Erythroblast (primary cell): ENCODE measurements around the gene SOCS6.
A peak's percentile ranks its signal among the peaks of the same experiment; 100 is the strongest.

ENCODE experiments used
- DNase-seq, 2 experiments: peaks; one replicate each; lab custom pipeline; 2025; lab: John Stamatoyannopoulos, UW
- GATA1 ChIP-seq: IDR thresholded peaks from 2 replicates; pipeline ENCODE4 v1.6.1; 2011; ENCODE audit warnings: low read depth, mild to moderate bottlenecking, control low read depth, low read length, moderate library complexity
- POLR2A ChIP-seq: IDR thresholded peaks from 2 replicates; pipeline ENCODE4 v1.6.1; 2011; ENCODE audit warnings: mild to moderate bottlenecking, low read length

Gene SOCS6

GRCh38 chr18:70322385-70322784 is 33.5 kb downstream of the SOCS6 start:
- TF ChIP-seq POLR2A (no peak), GATA1 (no peak)
- no peak for DNase-seq

DNA sequence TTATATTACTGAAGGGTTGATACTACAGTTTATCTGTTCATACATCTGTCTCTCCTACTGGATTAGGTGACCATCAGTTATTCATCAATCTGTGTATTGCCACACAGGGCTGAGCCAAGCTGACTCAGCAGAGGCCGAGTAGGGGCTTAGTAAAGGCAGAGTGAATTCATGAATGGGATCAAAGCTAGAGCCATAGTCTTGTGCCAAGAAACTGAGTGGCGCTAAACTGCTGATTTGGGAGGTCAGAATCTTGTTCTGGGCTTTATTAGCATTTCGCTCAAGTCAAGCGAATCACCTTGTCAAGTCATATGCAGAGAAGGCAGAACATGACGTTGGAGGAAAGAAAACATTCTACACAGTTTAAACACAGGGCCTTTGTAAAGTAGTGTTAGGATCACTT is 34.1 kb downstream of the SOCS6 start:
- peak; percentile 14 to 16 for DNase-seq
- no peak for TF ChIP-seq POLR2A

DNA sequence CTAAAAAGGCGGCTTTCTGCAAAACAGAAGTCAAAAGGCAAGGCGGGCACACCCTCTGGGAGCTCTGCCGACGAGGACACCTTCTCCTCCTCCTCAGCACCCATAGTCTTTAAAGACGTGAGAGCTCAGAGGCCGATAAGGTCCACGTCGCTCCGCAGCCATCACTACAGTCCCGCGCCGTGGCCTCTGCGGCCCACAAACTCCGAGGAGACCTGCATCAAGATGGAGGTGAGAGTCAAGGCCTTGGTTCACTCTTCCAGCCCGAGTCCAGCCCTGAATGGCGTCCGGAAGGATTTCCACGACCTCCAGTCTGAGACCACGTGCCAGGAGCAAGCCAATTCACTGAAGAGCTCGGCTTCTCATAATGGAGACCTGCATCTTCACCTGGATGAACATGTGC is 36.1 kb downstream of the SOCS6 start:
- TF ChIP-seq POLR2A (no peak), GATA1 (no peak)

DNA sequence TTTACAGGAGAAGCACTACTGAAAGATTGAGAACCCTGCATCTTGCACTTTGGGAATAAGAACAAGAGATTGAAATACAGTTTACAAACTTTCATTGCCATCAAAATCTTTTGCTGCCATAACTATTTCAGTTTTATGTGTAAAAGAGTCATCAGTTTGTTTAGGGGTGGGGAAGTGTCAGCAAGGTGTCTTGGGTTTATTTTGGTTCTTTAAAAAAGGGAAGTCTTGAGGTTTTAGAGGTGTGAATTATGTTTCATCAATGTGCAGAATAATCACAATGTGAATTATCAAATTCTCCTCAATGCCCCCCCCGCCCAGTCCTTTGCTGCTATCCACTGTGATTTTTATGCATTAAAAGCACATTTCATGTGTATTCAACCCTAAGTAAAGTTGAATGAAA is 37.4 kb downstream of the SOCS6 start:
- TF ChIP-seq GATA1 (no peak), POLR2A (no peak)

More for the DNA sequence above, 36.1 kb downstream of the SOCS6 start:
- no peak for DNase-seq

DNA sequence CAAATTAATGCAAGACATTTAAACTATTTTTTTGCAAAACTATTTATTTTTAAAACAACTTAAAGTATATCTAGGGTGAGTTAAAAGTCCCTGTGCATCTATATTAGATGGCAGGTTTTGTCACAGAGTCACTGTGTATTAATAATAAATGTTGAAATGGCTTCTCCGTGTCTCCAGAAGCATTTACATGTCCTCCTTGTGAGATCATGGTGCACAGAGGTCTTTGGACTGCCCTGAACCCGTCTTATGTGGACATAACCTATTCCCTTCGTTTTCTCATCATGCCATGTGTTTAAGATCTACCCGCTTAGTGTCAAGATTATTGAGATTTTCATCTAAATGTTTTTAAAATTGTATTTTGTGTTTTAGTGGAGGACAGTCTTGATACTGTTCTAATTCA is 39.3 kb downstream of the SOCS6 start:
- no peak for DNase-seq
- TF ChIP-seq POLR2A (no peak), GATA1 (no peak)

More for the DNA sequence above, 37.4 kb downstream of the SOCS6 start:
- DNase-seq = no peak

- no peak for TF ChIP-seq GATA1
- TF ChIP-seq POLR2A = no peak
- DNase-seq = no peak
Observed at GRCh38 chr18:70329071-70329470, 40.2 kb downstream of the SOCS6 start.

GRCh38 chr18:70330887-70331286 is 42.0 kb downstream of the SOCS6 start:
- TF ChIP-seq GATA1 (no peak), POLR2A (no peak)
- no peak for DNase-seq

DNA sequence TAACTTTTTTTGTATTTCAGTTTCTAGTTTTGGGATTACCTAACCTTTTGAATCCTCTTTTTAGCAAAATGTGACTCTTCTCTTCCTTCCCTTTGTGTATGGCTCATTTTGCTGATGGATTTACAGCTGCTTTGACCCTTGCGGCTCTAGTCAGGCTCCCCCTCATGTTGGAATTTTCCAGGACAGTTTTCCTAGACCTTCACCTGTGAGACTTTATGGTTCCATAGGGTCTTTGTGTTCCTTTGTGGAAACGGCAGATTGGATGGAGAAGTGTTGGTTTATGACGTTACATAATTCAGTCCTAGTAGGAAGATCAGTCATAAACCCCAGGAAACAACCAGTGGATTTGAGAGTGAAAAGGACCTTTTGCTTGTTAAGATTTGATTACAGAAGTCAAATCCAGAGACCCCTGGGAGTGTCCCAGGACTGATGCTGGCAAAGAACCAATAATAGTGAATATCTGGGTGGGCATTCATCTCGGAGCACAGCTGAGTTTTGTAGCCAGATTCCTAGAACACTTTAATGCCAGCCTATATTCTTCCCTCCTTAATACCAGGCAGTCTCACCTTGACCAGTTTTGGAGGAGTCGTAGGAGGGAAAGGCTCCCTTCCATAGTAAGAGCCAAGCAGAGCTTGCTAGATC is 42.7 kb downstream of the SOCS6 start:
- no peak for TF ChIP-seq POLR2A
- TF ChIP-seq GATA1 = no peak
- no peak for DNase-seq

- no peak for TF ChIP-seq GATA1
- TF ChIP-seq POLR2A = no peak
- no peak for DNase-seq
Observed at GRCh38 chr18:70332694-70333093, 43.8 kb downstream of the SOCS6 start.

DNA sequence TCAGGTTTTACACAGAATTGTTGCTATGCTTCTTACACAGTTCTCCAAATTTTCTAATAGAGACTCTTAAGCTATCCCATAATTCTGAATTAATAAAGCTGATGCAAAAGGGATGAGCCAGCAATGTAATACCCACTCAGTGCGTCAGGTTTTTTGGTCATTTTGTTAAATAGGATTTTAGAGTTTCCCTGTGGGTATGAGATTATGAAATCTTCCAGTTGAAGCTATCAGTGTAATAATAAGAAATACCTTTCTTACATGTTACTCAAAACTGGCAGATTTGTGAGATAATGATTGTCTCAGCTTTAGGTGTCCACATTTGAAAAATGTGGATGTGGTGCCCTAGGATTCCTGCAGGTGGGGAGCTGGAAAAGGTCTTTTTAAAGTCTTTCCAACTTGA is 44.5 kb downstream of the SOCS6 start:
- no peak for TF ChIP-seq POLR2A
- no peak for TF ChIP-seq GATA1
- no peak for DNase-seq

- no peak for TF ChIP-seq POLR2A
- TF ChIP-seq GATA1 = no peak
- DNase-seq = peak in 1 of 2 experiments; percentile 7
Observed at GRCh38 chr18:70333757-70334156, 44.9 kb downstream of the SOCS6 start.

DNA sequence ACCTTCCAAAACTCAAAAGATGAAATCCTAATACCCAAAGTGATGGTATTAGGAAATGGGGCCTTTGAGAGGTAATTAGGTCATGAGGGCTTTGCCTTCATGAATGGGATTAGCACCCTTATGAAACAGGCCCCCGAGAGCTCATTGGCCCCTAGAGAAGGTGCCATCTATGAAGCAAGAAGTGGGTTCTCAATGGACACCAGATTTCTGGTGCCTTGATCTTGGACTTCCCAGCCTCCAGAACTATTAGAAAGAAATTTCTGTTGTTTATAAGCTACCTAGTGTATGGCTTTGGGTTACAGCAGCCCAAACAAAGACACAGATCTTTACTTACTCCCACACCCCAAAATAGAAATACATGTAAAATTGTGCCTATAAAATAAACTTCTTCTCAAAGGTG is 45.4 kb downstream of the SOCS6 start:
- no peak for TF ChIP-seq POLR2A
- no peak for TF ChIP-seq GATA1
- DNase-seq = no peak

- TF ChIP-seq POLR2A (no peak), GATA1 (no peak)
Observed at GRCh38 chr18:70334728-70335329, 46.0 kb downstream of the SOCS6 start.

GRCh38 chr18:70335892-70336726 is 47.3 kb downstream of the SOCS6 start:
- DNase-seq = no peak
- TF ChIP-seq GATA1 (no peak), POLR2A (no peak)

More at GRCh38 chr18:70334728-70335329, 46.0 kb downstream of the SOCS6 start:
- DNase-seq = peak in 1 of 2 experiments; percentile 23
